ENCODE measurements around the gene ADAMTS12.

- no peak for TF ChIP-seq CTCF (IDR thresholded peaks at IDR 0.05)
- no peak for TF ChIP-seq POLR2A (IDR thresholded peaks at IDR 0.05)
Observed at GRCh38 chr5:33886283-33886682, 5.5 kb downstream of the ADAMTS12 start.

Measured in lower leg skin (tissue), 3 donors.